Neural progenitor cell (in vitro differentiated cells): ENCODE data around the gene ACO2. TPM values are rescaled to one million over a fixed set of nuclear protein-coding genes. Genes with fewer than 3 reads are reported as not detected.
"Not testable (repeated sequence)": the region's sequence is repeated elsewhere in the genome, so short reads cannot be mapped to it uniquely, and the experiment has no call there.

Experiments used
- DNase-seq: peaks from one replicate; pipeline ENCODE4 v3.0.0-alpha.2; 2016; ENCODE audit warnings: low spot score
- H2AFZ ChIP-seq: fragments of 200-600 bp; sonication (generic); replicated peaks from 2 replicates; pipeline ENCODE4 v1.6.1; 2016; ENCODE audit warnings: antibody characterized with exemption
- H3F3A ChIP-seq: fragments of 200-600 bp; sonication (generic); 2 replicates; pipeline ENCODE4 v1.6.1; 2016; ENCODE audit warnings: antibody characterized with exemption, low read depth
- H3K27ac ChIP-seq: fragments of 200-600 bp; sonication (generic); 2 replicates; pipeline ENCODE4 v1.5.1; 2016; ENCODE audit warnings: mild to moderate bottlenecking
- H3K27me3 ChIP-seq: fragments of 200-600 bp; sonication (generic); 2 replicates; pipeline ENCODE4 v1.6.1; 2016; ENCODE audit warnings: mild to moderate bottlenecking, moderate library complexity
- H3K36me3 ChIP-seq: fragments of 200-600 bp; sonication (generic); 2 replicates; pipeline ENCODE4 v1.5.1; 2016
- H3K4me1 ChIP-seq: fragments of 200-600 bp; sonication (generic); 2 replicates; pipeline ENCODE4 v1.6.1; 2016; ENCODE audit warnings: mixed run types
- H3K4me2 ChIP-seq: fragments of 200-600 bp; sonication (generic); 2 replicates; pipeline ENCODE4 v1.6.1; 2016
- H3K4me3 ChIP-seq: fragments of 200-600 bp; sonication (generic); 2 replicates; pipeline ENCODE4 v1.5.1; 2016
- H3K79me2 ChIP-seq: fragments of 200-600 bp; sonication (generic); 2 replicates; pipeline ENCODE4 v1.6.1; 2016; ENCODE audit warnings: low read depth
- H3K9ac ChIP-seq: fragments of 200-600 bp; sonication (generic); 2 replicates; pipeline ENCODE4 v1.6.1; 2016
- H3K9me3 ChIP-seq: fragments of 200-600 bp; sonication (generic); 2 replicates; pipeline ENCODE4 v1.5.1; 2016; ENCODE audit warnings: low read depth
- H4K20me1 ChIP-seq: fragments of 200-600 bp; sonication (generic); 2 replicates; pipeline ENCODE4 v1.6.1; 2016; ENCODE audit warnings: low read depth
- H3K27ac Mint-ChIP-seq: 3 replicates; pipeline ENCODE4 v1.8.0; 2021; ENCODE audit warnings: mixed read lengths
- H3K27me3 Mint-ChIP-seq: 2 replicates; pipeline ENCODE4 v1.8.0; 2022; ENCODE audit warnings: low read depth, mild to moderate bottlenecking, inconsistent platforms, moderate library complexity, mixed read lengths; ENCODE audit not compliant: insufficient read depth
- H3K36me3 Mint-ChIP-seq: 3 replicates; pipeline ENCODE4 v1.8.0; 2021; ENCODE audit warnings: mixed read lengths
- H3K4me1 Mint-ChIP-seq: 3 replicates; pipeline ENCODE4 v1.8.0; 2021; ENCODE audit warnings: mixed read lengths
- H3K4me3 Mint-ChIP-seq: 3 replicates; pipeline ENCODE4 v1.8.0; 2021; ENCODE audit warnings: mild to moderate bottlenecking, moderate library complexity, mixed read lengths
- H3K9me3 Mint-ChIP-seq: 3 replicates; pipeline ENCODE4 v1.8.0; 2020; ENCODE audit warnings: mixed read lengths
- EZH2 ChIP-seq: fragments of 200-600 bp; sonication (generic); IDR thresholded peaks from 2 replicates; pipeline ENCODE4 v1.6.1; 2017; ENCODE audit warnings: antibody characterized with exemption, mild to moderate bottlenecking, moderate library complexity
- EZH2phosphoT487 ChIP-seq: fragments of 200-600 bp; sonication (generic); IDR thresholded peaks from 2 replicates; pipeline ENCODE4 v1.6.1; 2017; ENCODE audit warnings: antibody characterized with exemption
- total RNA-seq: library from RNA; depleted of rRNA; stranded (reverse); fragments of >200 nt; gene quantifications from 2 replicates; pipeline ENCODE4 v1.2.3, GENCODE V29; 2015; ENCODE audit warnings: low replicate concordance
- TF ChIP-seq, protein P1 (sequence below): fragments of 200-600 bp; sonication (generic); IDR thresholded peaks from 2 replicates; pipeline ENCODE4 v1.5.1; 2017; ENCODE audit warnings: antibody characterized with exemption, mild to moderate bottlenecking

The ACO2 gene
- total RNA-seq, 1 donor from 2014 or later: 36.6 TPM

DNA sequence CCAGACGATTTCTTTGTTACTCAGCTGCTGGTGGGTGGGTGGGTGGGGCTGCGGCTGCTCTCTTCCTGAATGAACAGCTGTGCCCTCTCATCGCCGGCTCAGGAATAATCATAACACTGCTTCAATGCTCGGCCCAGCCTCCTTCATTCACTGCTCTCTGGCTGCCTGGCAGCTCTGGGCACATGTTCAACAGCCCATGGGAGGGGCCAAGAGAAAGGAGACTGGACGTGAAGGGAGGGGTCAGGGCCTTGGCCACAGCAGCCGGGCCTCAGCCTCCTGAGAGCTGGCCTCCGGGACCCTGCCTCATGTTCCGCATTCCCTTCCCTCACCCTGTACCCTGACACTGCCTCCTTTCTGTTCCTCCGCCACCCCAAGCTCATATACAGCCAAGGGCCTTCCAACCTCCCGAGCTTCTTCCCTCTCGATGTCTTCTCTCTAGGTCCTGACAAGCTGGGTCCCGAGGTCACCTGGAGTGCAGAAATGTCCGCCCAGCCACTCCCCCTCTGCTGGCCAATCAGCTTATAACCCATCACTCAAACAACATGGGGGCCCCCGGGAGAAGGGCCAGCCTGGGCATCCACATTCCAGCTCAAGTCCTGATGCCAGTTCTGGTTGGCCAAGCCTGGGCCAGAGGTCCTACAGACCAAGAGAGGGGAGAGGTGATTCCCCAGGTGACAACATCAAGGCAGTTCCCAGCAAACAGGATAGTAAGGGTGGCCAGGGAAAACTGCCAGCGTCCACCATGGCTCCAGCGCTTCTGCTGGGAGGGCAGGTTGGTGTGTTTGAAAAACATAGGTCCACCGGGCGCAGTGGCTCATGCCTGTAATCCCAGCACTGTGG is 88.7 kb downstream of the ACO2 start:
- DNase-seq: no peak
- Histone ChIP-seq H3K27me3 (no peaks in the 10 kb centered on the region), H3K4me1 (peaks cover 22% of the 10 kb centered on the region), H3K4me3 (no peak overlapping the region), H3K27ac (no peak overlapping the region), H3K4me2 (peak overlapping the region; percentile 29), H4K20me1 (no peaks in the 10 kb centered on the region), H3K79me2 (no peaks in the 10 kb centered on the region), H2AFZ (peak overlapping the region; percentile 63), H3K36me3 (no peaks in the 10 kb centered on the region), H3K9me3 (no peaks in the 10 kb centered on the region), H3F3A (no peaks in the 10 kb centered on the region), H3K9ac (no peak overlapping the region)
- H3K9me3 Mint-ChIP-seq: peaks cover 2% of the 10 kb centered on the region
- peak overlapping the region; percentile 18 for H3K4me3 Mint-ChIP-seq
- H3K27ac Mint-ChIP-seq: peak overlapping the region; percentile 88
- H3K27me3 Mint-ChIP-seq: peaks cover 25% of the 10 kb centered on the region
- peaks cover 62% of the 10 kb centered on the region for H3K4me1 Mint-ChIP-seq
- H3K36me3 Mint-ChIP-seq: no peaks in the 10 kb centered on the region
- TF ChIP-seq EZH2phosphoT487 (no peak), EZH2 (no peak)
- TF ChIP-seq, protein P1, sequence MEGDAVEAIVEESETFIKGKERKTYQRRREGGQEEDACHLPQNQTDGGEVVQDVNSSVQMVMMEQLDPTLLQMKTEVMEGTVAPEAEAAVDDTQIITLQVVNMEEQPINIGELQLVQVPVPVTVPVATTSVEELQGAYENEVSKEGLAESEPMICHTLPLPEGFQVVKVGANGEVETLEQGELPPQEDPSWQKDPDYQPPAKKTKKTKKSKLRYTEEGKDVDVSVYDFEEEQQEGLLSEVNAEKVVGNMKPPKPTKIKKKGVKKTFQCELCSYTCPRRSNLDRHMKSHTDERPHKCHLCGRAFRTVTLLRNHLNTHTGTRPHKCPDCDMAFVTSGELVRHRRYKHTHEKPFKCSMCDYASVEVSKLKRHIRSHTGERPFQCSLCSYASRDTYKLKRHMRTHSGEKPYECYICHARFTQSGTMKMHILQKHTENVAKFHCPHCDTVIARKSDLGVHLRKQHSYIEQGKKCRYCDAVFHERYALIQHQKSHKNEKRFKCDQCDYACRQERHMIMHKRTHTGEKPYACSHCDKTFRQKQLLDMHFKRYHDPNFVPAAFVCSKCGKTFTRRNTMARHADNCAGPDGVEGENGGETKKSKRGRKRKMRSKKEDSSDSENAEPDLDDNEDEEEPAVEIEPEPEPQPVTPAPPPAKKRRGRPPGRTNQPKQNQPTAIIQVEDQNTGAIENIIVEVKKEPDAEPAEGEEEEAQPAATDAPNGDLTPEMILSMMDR: no peak

DNA sequence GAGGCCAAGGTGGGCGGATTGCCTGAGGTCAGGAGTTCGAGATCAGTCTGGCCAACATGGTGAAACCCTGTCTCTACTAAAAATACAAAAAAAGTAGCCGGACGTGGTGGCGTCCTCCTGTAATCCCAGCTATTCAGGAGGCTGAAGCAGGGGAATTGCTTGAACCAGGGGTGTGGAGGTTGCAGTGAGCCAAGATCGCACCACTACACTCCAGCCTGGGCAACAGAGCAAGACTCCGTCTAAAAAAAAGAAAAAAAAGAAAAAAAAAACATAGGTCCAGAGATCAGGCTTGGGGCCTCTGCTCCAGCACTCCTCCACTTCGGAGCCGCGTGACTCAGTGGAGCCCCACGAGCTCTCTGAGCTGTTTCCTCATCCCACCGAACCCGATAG is 89.3 kb downstream of the ACO2 start:
- H2AFZ ChIP-seq, H3K4me3 Mint-ChIP-seq, H3K4me2 ChIP-seq, H3K4me3 ChIP-seq, H3K27me3 ChIP-seq, DNase-seq, H3K79me2 ChIP-seq, H3K27ac ChIP-seq, H3K9me3 ChIP-seq, H4K20me1 ChIP-seq, H3K36me3 Mint-ChIP-seq, H3K27ac Mint-ChIP-seq, H3K9me3 Mint-ChIP-seq, H3K36me3 ChIP-seq, H3K9ac ChIP-seq, H3F3A ChIP-seq: not testable (repeated sequence)
- peaks cover 64% of the 10 kb centered on the region for H3K4me1 Mint-ChIP-seq
- peaks cover 22% of the 10 kb centered on the region for H3K4me1 ChIP-seq
- peaks cover 24% of the 10 kb centered on the region for H3K27me3 Mint-ChIP-seq

- Histone ChIP-seq H3K4me1 (peaks cover 22% of the 10 kb centered on the region), H3K9ac (no peak overlapping the region), H2AFZ (no peak overlapping the region), H3K27ac (no peak overlapping the region), H3K79me2 (no peaks in the 10 kb centered on the region), H3K4me2 (peak overlapping the region; percentile 71), H3K27me3 (no peaks in the 10 kb centered on the region), H4K20me1 (no peaks in the 10 kb centered on the region), H3K4me3 (no peak overlapping the region), H3K9me3 (no peaks in the 10 kb centered on the region), H3F3A (no peaks in the 10 kb centered on the region), H3K36me3 (no peaks in the 10 kb centered on the region)
- Mint-ChIP-seq H3K4me3 (peak overlapping the region; percentile 80), H3K27ac (peak overlapping the region; percentile 87), H3K9me3 (peaks cover 2% of the 10 kb centered on the region), H3K27me3 (peaks cover 18% of the 10 kb centered on the region), H3K4me1 (peaks cover 58% of the 10 kb centered on the region), H3K36me3 (no peaks in the 10 kb centered on the region)
- no peak for TF ChIP-seq EZH2phosphoT487
- TF ChIP-seq, protein P1: no peak
- no peak for TF ChIP-seq EZH2
- DNase-seq: no peak
These were observed 91.2 kb downstream of the ACO2 start for GRCh38 chr22:41560095-41560471.

DNA sequence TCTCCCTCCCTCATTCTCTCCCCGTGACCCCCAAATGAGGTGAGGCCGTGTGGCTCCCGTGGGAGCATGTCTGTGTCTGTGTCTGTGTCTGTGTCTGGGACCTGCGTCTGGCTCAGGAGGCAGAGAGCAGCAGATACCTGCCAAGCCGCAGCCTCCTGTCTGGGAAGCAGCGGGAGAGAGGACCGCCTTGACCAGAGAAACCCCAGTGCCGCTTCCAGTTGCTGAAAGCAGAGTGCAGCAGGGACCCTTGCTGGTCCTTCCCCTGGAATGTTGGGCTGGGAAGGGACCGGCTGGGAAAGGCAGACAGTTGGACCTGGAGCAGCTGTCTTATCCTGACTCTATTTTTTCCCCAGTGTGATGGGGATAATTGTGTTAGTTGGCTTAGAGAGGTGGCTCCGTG is 92.4 kb downstream of the ACO2 start:
- no peak for TF ChIP-seq EZH2phosphoT487
- TF ChIP-seq, protein P1: no peak
- Mint-ChIP-seq H3K27me3 (peaks cover 16% of the 10 kb centered on the region), H3K4me1 (peaks cover 60% of the 10 kb centered on the region), H3K4me3 (peak overlapping the region; percentile 80), H3K27ac (peak overlapping the region; percentile 87), H3K36me3 (no peaks in the 10 kb centered on the region), H3K9me3 (peaks cover 2% of the 10 kb centered on the region)
- peak overlapping the region; percentile 36 for H3K4me3 ChIP-seq
- no peaks in the 10 kb centered on the region for H3K79me2 ChIP-seq
- H2AFZ ChIP-seq: peak overlapping the region; percentile 96
- peak overlapping the region; percentile 71 for H3K4me2 ChIP-seq
- H3K9ac ChIP-seq: no peak overlapping the region
- DNase-seq: peak; percentile 40
- no peak overlapping the region for H3K27ac ChIP-seq
- no peaks in the 10 kb centered on the region for H3K27me3 ChIP-seq
- no peaks in the 10 kb centered on the region for H3K9me3 ChIP-seq
- H3F3A ChIP-seq: no peaks in the 10 kb centered on the region
- H4K20me1 ChIP-seq: no peaks in the 10 kb centered on the region
- no peaks in the 10 kb centered on the region for H3K36me3 ChIP-seq
- peaks cover 22% of the 10 kb centered on the region for H3K4me1 ChIP-seq
